ENCODE data around the gene NRN1L.

DNA sequence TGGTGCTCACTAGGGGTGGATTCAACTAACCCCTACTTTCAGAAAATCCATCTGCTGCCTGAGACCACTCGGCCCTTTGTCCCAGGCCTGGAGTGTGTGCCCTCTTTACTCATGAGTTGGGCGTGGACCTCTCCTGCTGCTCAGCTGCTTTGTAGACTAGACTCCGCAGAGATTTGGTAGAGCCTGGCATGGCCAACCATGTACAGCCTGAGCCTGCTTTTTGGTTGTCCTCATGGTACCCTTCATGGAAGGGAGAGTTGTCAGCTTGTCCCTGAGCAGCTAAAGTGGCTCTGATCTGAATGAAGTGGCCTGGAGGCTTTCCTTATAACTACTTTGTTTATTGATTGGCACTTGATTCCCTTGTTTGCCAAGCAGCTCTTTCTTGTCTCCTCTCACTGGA lies 10.3 kb upstream of the NRN1L start:
- TF ChIP-seq, protein P1, sequence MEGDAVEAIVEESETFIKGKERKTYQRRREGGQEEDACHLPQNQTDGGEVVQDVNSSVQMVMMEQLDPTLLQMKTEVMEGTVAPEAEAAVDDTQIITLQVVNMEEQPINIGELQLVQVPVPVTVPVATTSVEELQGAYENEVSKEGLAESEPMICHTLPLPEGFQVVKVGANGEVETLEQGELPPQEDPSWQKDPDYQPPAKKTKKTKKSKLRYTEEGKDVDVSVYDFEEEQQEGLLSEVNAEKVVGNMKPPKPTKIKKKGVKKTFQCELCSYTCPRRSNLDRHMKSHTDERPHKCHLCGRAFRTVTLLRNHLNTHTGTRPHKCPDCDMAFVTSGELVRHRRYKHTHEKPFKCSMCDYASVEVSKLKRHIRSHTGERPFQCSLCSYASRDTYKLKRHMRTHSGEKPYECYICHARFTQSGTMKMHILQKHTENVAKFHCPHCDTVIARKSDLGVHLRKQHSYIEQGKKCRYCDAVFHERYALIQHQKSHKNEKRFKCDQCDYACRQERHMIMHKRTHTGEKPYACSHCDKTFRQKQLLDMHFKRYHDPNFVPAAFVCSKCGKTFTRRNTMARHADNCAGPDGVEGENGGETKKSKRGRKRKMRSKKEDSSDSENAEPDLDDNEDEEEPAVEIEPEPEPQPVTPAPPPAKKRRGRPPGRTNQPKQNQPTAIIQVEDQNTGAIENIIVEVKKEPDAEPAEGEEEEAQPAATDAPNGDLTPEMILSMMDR (IDR thresholded peaks at IDR 0.05; ENCODE audit: low read depth, low read length, missing input control), result no peak
- TF ChIP-seq JUND (IDR thresholded peaks at IDR 0.05), result no peak
- TF ChIP-seq GABPA (IDR thresholded peaks at IDR 0.05 in 1 of 2, conservative IDR thresholded peaks at IDR 0.05 in 1 of 2), result no peak
- TF ChIP-seq YY1 (IDR thresholded peaks at IDR 0.05), result no peak
- no peak for TF ChIP-seq TAF1 (conservative IDR thresholded peaks at IDR 0.05)
- TF ChIP-seq, protein P2, sequence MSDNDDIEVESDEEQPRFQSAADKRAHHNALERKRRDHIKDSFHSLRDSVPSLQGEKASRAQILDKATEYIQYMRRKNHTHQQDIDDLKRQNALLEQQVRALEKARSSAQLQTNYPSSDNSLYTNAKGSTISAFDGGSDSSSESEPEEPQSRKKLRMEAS (IDR thresholded peaks at IDR 0.05), result no peak
- no peak for TF ChIP-seq SP1 (IDR thresholded peaks at IDR 0.05)
- no peak for TF ChIP-seq NR2F2 (IDR thresholded peaks at IDR 0.05)
- no peak for TF ChIP-seq RAD21 (IDR thresholded peaks at IDR 0.05)
